ENCODE measurements around the gene FAM114A2.

- TF ChIP-seq POLR2A (IDR thresholded peaks at IDR 0.05; ENCODE audit: low read depth, low read length) (no peak), TAF1 (IDR thresholded peaks at IDR 0.05; ENCODE audit: borderline replicate concordance, low read depth, low read length) (no peak), POLR2AphosphoS5 (IDR thresholded peaks at IDR 0.05; ENCODE audit: low read depth, low read length) (no peak)
Observed at GRCh38 chr5:154059583-154059982, 20.9 kb upstream of the FAM114A2 start.

Measured in GM12892 (cell line).